H1 (cell line): Measurements from ENCODE around the gene UIMC1. TPM values are rescaled to one million over a fixed set of nuclear protein-coding genes. Genes with fewer than 3 reads are reported as not detected.

Source experiments
- CTCF ChIA-PET: fragments of 300-600 bp; sonication (Branson Sonifier 250); formaldehyde crosslinking; loops from one replicate; lab custom pipeline; 2021; ENCODE audit not compliant: partially characterized antibody; lab: Charles Lee
- POLR2A ChIA-PET: fragments of 300-600 bp; sonication (Branson Sonifier 250); formaldehyde crosslinking; loops from one replicate; lab custom pipeline; 2021; ENCODE audit warnings: inconsistent platforms; ENCODE audit not compliant: partially characterized antibody; lab: Charles Lee
- DNase-seq, 2 experiments: peaks; one replicate each; pipeline versions ENCODE4 v3.0.0 to v3.0.0-alpha.2; 2010 to 2022; ENCODE audit warnings: low spot score in 2 of 2, low read depth in 1 of 2, mixed read lengths in 1 of 2
- FAIRE-seq: peaks from 2 replicates; lab custom pipeline; 2011; peaks lifted over from hg19 to GRCh38; lab: Jason Lieb, UNC
- H2AFZ ChIP-seq: 2 replicates; pipeline ENCODE4 v1.8.1; 2012; ENCODE audit warnings: low read length, inconsistent platforms
- H2AK5ac ChIP-seq: 2 replicates; pipeline ENCODE4 v1.6.1; 2013; ENCODE audit warnings: low read depth, low read length
- H2BK120ac ChIP-seq: replicated peaks from 2 replicates; pipeline ENCODE3; 2013; ENCODE audit warnings: low read depth, low read length, inconsistent platforms
- H2BK12ac ChIP-seq: 2 replicates; pipeline ENCODE4 v1.6.1; 2013; ENCODE audit warnings: low read depth, low read length
- H2BK15ac ChIP-seq: 2 replicates; pipeline ENCODE4 v1.6.1; 2013; ENCODE audit warnings: low read length
- H2BK20ac ChIP-seq: 2 replicates; pipeline ENCODE4 v1.6.1; 2013; ENCODE audit warnings: low read length
- H2BK5ac ChIP-seq: 2 replicates; pipeline ENCODE4 v1.6.1; 2013; ENCODE audit warnings: low read depth, low read length
- H3K14ac ChIP-seq: 2 replicates; pipeline ENCODE4 v1.6.1; 2013; ENCODE audit warnings: inconsistent platforms; ENCODE audit not compliant: insufficient read length
- H3K18ac ChIP-seq: 2 replicates; pipeline ENCODE4 v1.6.1; 2013; ENCODE audit warnings: low read length; ENCODE audit errors: extremely low read depth
- H3K23ac ChIP-seq: 2 replicates; pipeline ENCODE4 v1.6.1; 2013; ENCODE audit warnings: inconsistent platforms; ENCODE audit not compliant: insufficient read length
- H3K23me2 ChIP-seq: 2 replicates; pipeline ENCODE4 v1.6.1; 2013; ENCODE audit warnings: low read depth, low read length
- H3K27ac ChIP-seq: 2 replicates; pipeline ENCODE4 v1.6.1; 2011; ENCODE audit warnings: low read depth, low read length, inconsistent platforms
- H3K27me3 ChIP-seq, 4 experiments: replicated peaks in 1 of 4; 1 replicate in 1 of 4; 2 replicates in 3 of 4; pipeline versions ENCODE4 v1.6.1 to v1.8.1; 2011 to 2013; ENCODE audit warnings: low read length in 3 of 4, mild to moderate bottlenecking in 3 of 4, inconsistent platforms in 2 of 4, mixed read lengths in 2 of 4, moderate library complexity in 1 of 4; ENCODE audit not compliant: control insufficient read depth in 3 of 4, insufficient read depth in 3 of 4; ENCODE audit errors: extremely low read depth in 1 of 4
- H3K36me3 ChIP-seq, 4 experiments: 2 replicates each; pipeline versions ENCODE4 v1.6.1 to v1.8.1; 2011 to 2013; ENCODE audit warnings: mild to moderate bottlenecking in 4 of 4, low read length in 3 of 4, moderate library complexity in 2 of 4, control low read depth in 1 of 4, inconsistent platforms in 1 of 4; ENCODE audit not compliant: insufficient read depth in 4 of 4, control insufficient read depth in 2 of 4
- H3K4ac ChIP-seq: replicated peaks from 2 replicates; pipeline ENCODE3; 2013; ENCODE audit warnings: low read length, low read depth, mixed read lengths, inconsistent platforms; ENCODE audit not compliant: insufficient read length
- H3K4me1 ChIP-seq, 4 experiments: replicated peaks in 1 of 4; 1 replicate in 1 of 4; 2 replicates in 3 of 4; pipeline versions ENCODE4 v1.6.1 to v1.8.1; 2011 to 2013; ENCODE audit warnings: low read length in 3 of 4, inconsistent platforms in 2 of 4, mixed read lengths in 1 of 4; ENCODE audit not compliant: insufficient read depth in 4 of 4, control insufficient read depth in 3 of 4
- H3K4me2 ChIP-seq, 2 experiments: 2 replicates each; pipeline versions ENCODE4 v1.6.1 to v1.8.1; 2011 to 2013; ENCODE audit warnings: low read depth in 2 of 2, low read length in 2 of 2, control low read depth in 1 of 2, inconsistent platforms in 1 of 2, mild to moderate bottlenecking in 1 of 2; ENCODE audit not compliant: insufficient read depth in 1 of 2
- H3K4me3 ChIP-seq, 4 experiments: fragments of 200-600, 300-600 bp in 1 of 4; sonication (generic), shearing (Covaris generic), sonication (Bioruptor Twin) in 1 of 4; 2 replicates each; pipeline versions ENCODE4 v1.5.1 to v1.8.1; 2011 to 2016; ENCODE audit warnings: low read length in 4 of 4, low read depth in 3 of 4, control low read depth in 2 of 4, inconsistent platforms in 2 of 4, mild to moderate bottlenecking in 2 of 4, mixed read lengths in 1 of 4, moderate library complexity in 1 of 4; ENCODE audit not compliant: insufficient read depth in 2 of 4; ENCODE audit errors: extremely low read depth in 1 of 4
- H3K56ac ChIP-seq: replicated peaks from 2 replicates; pipeline ENCODE3; 2013; ENCODE audit warnings: low read depth, mild to moderate bottlenecking, mixed read lengths, low read length, inconsistent platforms; ENCODE audit not compliant: insufficient read length
- H3K79me1 ChIP-seq: 2 replicates; pipeline ENCODE4 v1.6.1; 2013; ENCODE audit warnings: low read depth, low read length, control low read depth
- H3K79me2 ChIP-seq, 2 experiments: 2 replicates each; pipeline versions ENCODE4 v1.6.1 to v1.8.1; 2012 to 2013; ENCODE audit warnings: low read length in 2 of 2, mild to moderate bottlenecking in 2 of 2, inconsistent platforms in 1 of 2; ENCODE audit not compliant: insufficient read depth in 2 of 2, control insufficient read depth in 1 of 2
- H3K9ac ChIP-seq, 4 experiments: replicated peaks in 1 of 4; 1 replicate in 1 of 4; 2 replicates in 3 of 4; pipeline versions ENCODE4 v1.6.1 to v1.8.1; 2011 to 2013; ENCODE audit warnings: low read depth in 3 of 4, low read length in 3 of 4, control low read depth in 2 of 4, mild to moderate bottlenecking in 2 of 4, moderate library complexity in 2 of 4, inconsistent platforms in 1 of 4; ENCODE audit errors: extremely low read depth in 1 of 4
- H3K9me3 ChIP-seq, 2 experiments: 2 replicates each; pipeline versions ENCODE4 v1.6.1 to v1.8.1; 2012 to 2013; ENCODE audit warnings: mild to moderate bottlenecking in 2 of 2, moderate library complexity in 2 of 2, control low read depth in 1 of 2, inconsistent platforms in 1 of 2, low read depth in 1 of 2, low read length in 1 of 2, mixed read lengths in 1 of 2; ENCODE audit not compliant: insufficient read depth in 2 of 2
- H4K20me1 ChIP-seq, 2 experiments: replicated peaks in 1 of 2; 2 replicates each; pipeline versions ENCODE3 to v1.8.1; 2011 to 2013; ENCODE audit warnings: inconsistent platforms in 2 of 2, low read length in 2 of 2, mild to moderate bottlenecking in 1 of 2; ENCODE audit not compliant: insufficient read depth in 2 of 2, control insufficient read depth in 1 of 2
- H4K5ac ChIP-seq: 2 replicates; pipeline ENCODE4 v1.6.1; 2013; ENCODE audit warnings: low read length, low read depth, mixed read lengths, inconsistent platforms; ENCODE audit not compliant: insufficient read length
- H4K8ac ChIP-seq: 2 replicates; pipeline ENCODE4 v1.8.0; 2013; ENCODE audit warnings: mild to moderate bottlenecking, moderate library complexity, low read length, inconsistent platforms; ENCODE audit not compliant: insufficient read depth; ENCODE audit errors: extremely low read depth
- H4K91ac ChIP-seq: replicated peaks from 2 replicates; pipeline ENCODE3; 2013; ENCODE audit warnings: low read length, mixed read lengths, inconsistent platforms; ENCODE audit not compliant: insufficient read length
- GABPA ChIP-seq: IDR thresholded peaks from 2 replicates; pipeline ENCODE4 v1.6.1; 2011; ENCODE audit warnings: mild to moderate bottlenecking, low read length, moderate library complexity, borderline replicate concordance; ENCODE audit not compliant: insufficient read depth
- HDAC2 ChIP-seq, 2 experiments: fragments of 300-600 bp in 1 of 2; sonication (generic) in 1 of 2; IDR thresholded peaks; 2 replicates each; pipeline ENCODE4 v1.6.1; 2011 to 2012; ENCODE audit warnings: low read depth in 2 of 2, low read length in 2 of 2, mild to moderate bottlenecking in 2 of 2, moderate library complexity in 2 of 2, borderline replicate concordance in 1 of 2, inconsistent platforms in 1 of 2
- RBBP5 ChIP-seq: IDR thresholded peaks from 2 replicates; pipeline ENCODE4 v1.7.1; 2012; ENCODE audit warnings: low read depth, mild to moderate bottlenecking, inconsistent platforms, low read length, moderate library complexity, borderline replicate concordance
- RFX5 ChIP-seq: IDR thresholded peaks from 2 replicates; pipeline ENCODE4 v1.6.1; 2011; ENCODE audit warnings: low read depth, low read length, improper control_type of control experiment, borderline replicate concordance
- SIRT6 ChIP-seq: IDR thresholded peaks from one replicate; pipeline ENCODE4 v1.7.1; 2012; ENCODE audit warnings: low read length, inconsistent platforms
- TBP ChIP-seq: IDR thresholded peaks from 2 replicates; pipeline ENCODE4 v1.6.1; 2011; ENCODE audit warnings: low read depth, low read length, improper control_type of control experiment
- TEAD4 ChIP-seq: IDR thresholded peaks from 2 replicates; pipeline ENCODE4 v1.6.1; 2012; ENCODE audit warnings: low read depth, low read length, inconsistent platforms, mixed read lengths
- WGBS, 2 experiments: shearing (Covaris generic) in 1 of 2; methylation state at CpG; one replicate each; pipeline versions ENCODE4 v1.1.6 to v1.1.7; 2013 to 2015; ENCODE audit warnings: low lambda C conversion rate in 2 of 2, mixed read lengths in 2 of 2, inconsistent platforms in 1 of 2, low coverage in 1 of 2, missing lambda C conversion rate in 1 of 2; ENCODE audit not compliant: insufficient replicate concordance in 2 of 2, insufficient coverage in 1 of 2, insufficient read length in 1 of 2; ENCODE audit errors: extremely low coverage in 1 of 2, missing lambda C conversion rate in 1 of 2; 5-methylcytosine and 5-hydroxymethylcytosine counted together
- polyA plus RNA-seq, 7 experiments: library from polyadenylated mRNA; depleted of rRNA in 3 of 7; stranded (reverse) in 5 of 7; unstranded in 2 of 7; fragments of >200 nt in 5 of 7; fragments of 200-250 nt in 2 of 7; gene quantifications; 1 replicate in 5 of 7; 2 replicates in 1 of 7; 4 replicates in 1 of 7; pipeline versions ENCODE4 v1.2.1 to v1.2.3, GENCODE V29; 2011 to 2013; ENCODE audit warnings: missing spikeins in 2 of 7, mixed read lengths in 2 of 7
- total RNA-seq: library from RNA; stranded (reverse); fragmentation: NEBNext Ultra II Directional; extraction: Animal tissue kit (Norgen Biotek cat#: 25700); gene quantifications from 2 replicates; pipeline ENCODE4 v1.2.1, GENCODE V29; 2021
- TF ChIP-seq, protein P1 (sequence below): IDR thresholded peaks from 2 replicates; pipeline ENCODE4 v1.6.1; 2011; ENCODE audit warnings: low read length, improper control_type of control experiment

The UIMC1 gene
- total and polyA plus RNA-seq, 2 of the 8 experiments (the other 6 are each of a cell fraction or from before 2014, with no cell fraction given), result 12.8 to 43.7 TPM

DNA sequence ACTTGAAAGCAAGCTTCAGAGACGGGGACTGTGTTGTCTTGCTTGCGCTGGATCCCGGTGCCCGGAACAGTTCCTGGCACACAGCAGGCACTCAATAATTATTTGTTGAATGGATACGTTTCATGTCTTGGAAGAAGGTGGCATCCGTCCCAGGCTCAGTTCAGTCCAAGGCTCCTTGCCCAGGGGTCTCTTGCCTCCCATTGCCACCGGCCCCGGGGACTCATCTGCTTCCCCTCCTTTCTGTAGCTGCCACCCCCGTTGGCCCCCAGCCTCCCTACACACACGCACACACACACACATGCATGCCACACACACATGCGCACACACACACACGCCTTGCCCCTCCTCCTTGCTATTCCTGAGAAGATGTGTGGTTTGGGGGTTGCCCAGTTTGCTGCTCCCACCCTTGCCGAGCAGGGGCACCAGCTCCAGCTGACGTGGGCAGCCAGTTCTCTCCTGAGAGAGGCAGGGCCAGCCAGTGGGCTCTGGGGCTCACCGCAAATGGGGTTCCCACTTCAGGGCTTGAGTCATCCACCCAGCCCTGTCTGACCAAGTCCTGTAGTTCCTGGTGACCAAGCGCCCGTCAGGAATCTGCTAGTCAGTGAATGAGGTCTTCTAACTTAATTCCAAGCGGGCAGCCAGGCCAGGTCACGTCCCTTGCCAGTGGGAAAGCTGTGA lies 149.2 kb downstream of the UIMC1 start:
- Histone ChIP-seq H3K4ac (no peak overlapping the region), H3K79me1 (no peaks in the 10 kb centered on the region), H3K4me1 (peaks cover 0 to 5% (median 3%) of the 10 kb centered on the region in 4 experiments; a peak in 5 of 7 replicates), H4K5ac (no peak overlapping the region), H3K9ac (no peak overlapping the region), H3K4me2 (no peak overlapping the region), H3K27ac (no peak overlapping the region), H2BK20ac (no peak overlapping the region), H2BK5ac (no peak overlapping the region), H3K14ac (no peak overlapping the region), H2BK15ac (no peak overlapping the region), H3K9me3 (no peaks in the 10 kb centered on the region), H4K20me1 (peaks cover 0 to 1% of the 10 kb centered on the region in 2 experiments), H3K18ac (no peak overlapping the region; the same call in 1 of the 2 replicates), H3K79me2 (no peaks in the 10 kb centered on the region), H4K8ac (no peak overlapping the region; the same call in 1 of the 2 replicates), H2AK5ac (no peak overlapping the region), H3K4me3 (no peak overlapping the region), H4K91ac (no peak overlapping the region), H2BK120ac (no peak overlapping the region), H3K56ac (no peak overlapping the region), H3K36me3 (no peaks in the 10 kb centered on the region), H2BK12ac (no peak overlapping the region), H2AFZ (no peak overlapping the region), H3K27me3 (no peaks in the 10 kb centered on the region), H3K23me2 (no peaks in the 10 kb centered on the region), H3K23ac (no peak overlapping the region)
- POLR2A ChIA-PET, result interaction anchor here (0.7 kb wide), 1 partner anchor 323 kb away, joined by 3 read pairs; no protein-coding TSS in a partner anchor
- CTCF ChIA-PET, result interaction anchor here (0.6 to 4.9 kb wide), 4 partner anchors 12 to 196 kb away, joined by 3 to 17 read pairs (median 3); no protein-coding TSS in a partner anchor
- TF ChIP-seq SIRT6, result no peak
- TF ChIP-seq RFX5, result no peak
- no peak for TF ChIP-seq GABPA
- no peak for TF ChIP-seq HDAC2 (IDR thresholded peaks at IDR 0.05; ENCODE audit: borderline replicate concordance in 1 of 2, low read depth in 2 of 2, low read length in 2 of 2)
- TF ChIP-seq, protein P1, sequence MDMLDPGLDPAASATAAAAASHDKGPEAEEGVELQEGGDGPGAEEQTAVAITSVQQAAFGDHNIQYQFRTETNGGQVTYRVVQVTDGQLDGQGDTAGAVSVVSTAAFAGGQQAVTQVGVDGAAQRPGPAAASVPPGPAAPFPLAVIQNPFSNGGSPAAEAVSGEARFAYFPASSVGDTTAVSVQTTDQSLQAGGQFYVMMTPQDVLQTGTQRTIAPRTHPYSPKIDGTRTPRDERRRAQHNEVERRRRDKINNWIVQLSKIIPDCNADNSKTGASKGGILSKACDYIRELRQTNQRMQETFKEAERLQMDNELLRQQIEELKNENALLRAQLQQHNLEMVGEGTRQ, result no peak
- no peak for TF ChIP-seq TEAD4
- TF ChIP-seq TBP, result no peak
- no peak for TF ChIP-seq RBBP5
- no peak for DNase-seq
- 82% methylated on average over 17 of the region's 19 CpGs; no CpG with 5 or more reads in 1 of the 2 experiments for WGBS, 2 experiments
- no peak for FAIRE-seq
